Breast epithelium (tissue), 4 donors: ENCODE measurements around the gene SHMT1. TPM values are rescaled to one million over a fixed set of nuclear protein-coding genes. Genes with fewer than 3 reads are reported as not detected.
"Not testable (repeated sequence)": the region's sequence is repeated elsewhere in the genome, so short reads cannot be mapped to it uniquely, and the experiment has no call there.

ENCODE experiments used
- DNase-seq, 2 donors: peaks; one replicate each; pipeline ENCODE4 v3.0.0-alpha.2; 2019; ENCODE audit warnings: low spot score in 2 of 2
- H3K27ac ChIP-seq, 2 donors: fragments of 200-600 bp; sonication (generic) in 1 of 2; one replicate each; pipeline ENCODE4 v1.5.1; 2016 to 2019; ENCODE audit warnings: mild to moderate bottlenecking in 1 of 2
- H3K27me3 ChIP-seq, 2 donors: fragments of 200-600 bp; sonication (generic) in 1 of 2; one replicate each; pipeline versions ENCODE4 v1.5.1 to v1.6.0; 2017 to 2019; ENCODE audit warnings: control low read depth in 1 of 2, mild to moderate bottlenecking in 1 of 2
- H3K36me3 ChIP-seq: fragments of 200-600 bp; one replicate; pipeline ENCODE4 v1.5.1; 2019
- H3K4me1 ChIP-seq, 2 donors: fragments of 200-600 bp; sonication (generic); one replicate each; pipeline ENCODE4 v1.5.1; 2016 to 2019; ENCODE audit warnings: control low read depth in 1 of 2
- H3K4me3 ChIP-seq, 3 donors: fragments of 200-600 bp; sonication (generic); 1 replicate in 2 of 3; 2 replicates in 1 of 3; pipeline ENCODE4 v1.5.1; 2016 to 2019; ENCODE audit warnings: mild to moderate bottlenecking in 3 of 3, moderate library complexity in 2 of 3
- H3K9me3 ChIP-seq, 2 donors: fragments of 200-600 bp; sonication (generic) in 1 of 2; one replicate each; pipeline ENCODE4 v1.5.1; 2016 to 2019; ENCODE audit warnings: control low read depth in 1 of 2
- POLR2A ChIP-seq: fragments of 450-650 bp; IDR thresholded peaks from one replicate; pipeline ENCODE4 v1.6.1; 2016; ENCODE audit warnings: antibody characterized with exemption, mild to moderate bottlenecking, moderate library complexity
- POLR2AphosphoS5 ChIP-seq, 3 donors: sonication (generic); formaldehyde crosslinking; IDR thresholded peaks; one replicate each; pipeline ENCODE4 v1.6.1; 2017; ENCODE audit warnings: antibody characterized with exemption in 3 of 3
- intact Hi-C: fragments of 100-400 bp; cut with DNase I; formaldehyde crosslinking; loops from one replicate; pipeline ENCODE4 v1.15.1; 2023; ENCODE audit warnings: low total_unique reads
- total RNA-seq, 3 donors: library from RNA; depleted of rRNA; stranded (reverse); fragments of >200 nt; gene quantifications; one replicate each; pipeline ENCODE4 v1.1.0, GENCODE V29; 2016

The SHMT1 gene
- total RNA-seq = 100 to 1,000 TPM in 1 of 3 donors, 10 to 100 TPM in 2; 38.3 to 144 (median 47.1) TPM

DNA sequence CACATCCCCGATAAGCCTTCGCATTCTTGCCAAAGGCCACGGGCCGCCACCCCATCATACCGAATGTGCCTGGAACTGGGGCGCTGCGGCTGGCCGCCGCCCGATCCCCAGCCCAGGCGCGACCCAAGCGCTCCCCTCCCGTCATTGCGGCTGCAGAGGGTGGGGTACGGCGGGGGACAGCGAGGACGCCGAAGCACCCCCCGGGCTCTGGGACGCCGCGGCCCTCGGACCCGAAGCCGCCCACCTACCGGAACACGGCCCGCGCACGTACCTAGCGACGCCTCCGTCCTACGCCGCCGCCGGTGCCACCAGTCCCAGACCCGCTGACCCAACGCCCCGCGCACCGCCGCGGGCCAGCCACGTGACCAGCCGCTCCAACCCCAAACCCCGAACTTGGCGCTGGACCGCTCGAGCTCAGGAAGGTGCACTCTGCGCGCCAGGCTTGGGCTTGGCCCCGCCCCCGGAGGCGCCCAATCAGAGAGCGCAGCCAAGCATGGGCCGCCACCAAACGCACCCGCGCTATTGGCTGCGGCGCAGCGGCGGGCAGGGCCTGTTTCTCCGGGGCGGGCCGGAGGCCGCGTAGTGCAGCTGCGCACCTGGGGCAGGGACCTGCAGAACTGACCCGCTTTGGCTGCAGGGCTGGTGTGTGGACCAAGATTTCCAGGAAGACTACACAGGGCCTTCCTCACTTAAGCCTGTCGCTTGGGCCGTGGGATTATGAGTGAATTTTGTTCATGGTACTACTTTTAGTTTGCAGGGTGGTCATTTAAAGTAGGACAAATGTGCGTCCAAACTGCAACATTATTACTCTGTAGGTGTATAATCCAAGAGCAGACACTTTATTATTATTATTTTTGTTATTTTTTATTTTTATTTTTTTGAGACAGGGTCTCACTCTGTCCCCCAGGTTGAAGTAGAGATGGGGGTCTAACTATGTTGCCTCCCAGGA lies at the start of gene SHMT1:
Gene SHMT1, minus strand, starts transcription at position 450 of the 949 bp plus-strand sequence. CDS start 7,569 bp downstream, outside the sequence.
- peak; percentile 93 to 94 for DNase-seq
- Histone ChIP-seq H3K36me3 (no peaks in the 10 kb centered on the region), H3K4me1 (peaks cover 0 to 4% of the 10 kb centered on the region in 2 donors), H3K9me3 (no peaks in the 10 kb centered on the region), H3K4me3 (peak within 1 kb of the TSS; percentile 71 to 82 (median 82)), H3K27me3 (no peaks in the 10 kb centered on the region), H3K27ac (peak within 1 kb of the TSS; percentile 72 to 90)
- TF ChIP-seq POLR2AphosphoS5 (IDR thresholded peaks at IDR 0.05) (peak; percentile 45 to 50 (median 48)), POLR2A (no peak)
- intact Hi-C loops = no loop called here

DNA sequence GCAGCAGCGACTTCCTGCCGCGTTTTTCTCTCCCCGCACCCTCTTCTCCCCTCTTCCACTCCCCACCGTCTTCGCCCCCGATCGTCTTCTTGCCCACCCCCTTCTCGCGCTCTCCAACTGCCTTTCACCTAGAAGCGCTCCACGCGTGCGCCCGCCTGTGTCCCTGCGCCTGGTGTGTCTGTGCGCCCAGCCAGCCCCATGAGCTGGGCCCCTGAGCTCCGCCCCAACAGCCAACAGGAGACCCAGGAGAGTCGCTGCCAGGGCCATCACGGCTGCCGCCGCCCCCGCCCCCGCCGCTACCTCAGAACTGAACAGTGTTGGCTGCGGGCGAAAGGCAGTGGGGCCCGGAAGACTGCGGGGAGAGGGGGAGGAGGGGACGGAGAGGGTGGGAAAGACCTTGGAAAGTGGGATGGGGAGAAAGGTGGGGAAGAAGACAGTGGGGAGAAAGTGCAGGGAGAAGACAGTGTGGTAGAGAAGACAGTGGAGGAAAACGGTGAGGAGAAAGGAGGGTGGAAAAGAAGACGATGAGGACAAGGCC lies 48.7 kb upstream of the SHMT1 start:
- intact Hi-C loops, H3K9me3 ChIP-seq, H3K36me3 ChIP-seq, DNase-seq, H3K27me3 ChIP-seq, H3K4me1 ChIP-seq: not testable (repeated sequence)
- peak overlapping the region; percentile 89 to 91 for H3K27ac ChIP-seq
- H3K4me3 ChIP-seq = peak overlapping the region; percentile 35 to 67 (median 58)

DNA sequence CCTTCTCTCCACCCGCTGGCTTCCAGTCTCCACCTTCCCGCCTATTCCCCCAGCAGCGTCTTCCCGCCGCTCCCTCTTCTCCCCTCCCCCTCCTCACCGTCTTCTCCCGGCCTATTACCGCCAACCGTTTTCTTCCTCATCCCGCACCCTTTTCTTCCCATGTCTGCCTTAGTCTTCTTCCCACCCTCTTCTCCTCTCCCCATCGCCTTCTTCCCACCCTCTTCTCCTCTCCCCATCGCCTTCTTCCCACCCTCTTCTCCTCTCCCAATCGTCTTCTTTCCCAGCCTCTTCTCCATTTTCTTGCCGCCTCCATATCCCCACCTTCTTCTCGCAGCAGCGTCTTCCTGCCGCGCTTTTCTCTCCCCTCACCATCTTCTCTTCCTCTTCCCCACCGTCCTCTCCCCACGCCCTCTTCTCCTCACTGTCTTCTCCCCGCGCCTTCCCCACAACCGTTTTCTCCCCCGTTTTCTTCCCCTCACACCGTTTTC lies 48.1 kb upstream of the SHMT1 start:
- Histone ChIP-seq H3K4me3 (peak overlapping the region; percentile 35 to 67 (median 58)), H3K27ac (peak overlapping the region; percentile 89 to 91)
- H3K9me3 ChIP-seq, H3K4me1 ChIP-seq, intact Hi-C loops, H3K36me3 ChIP-seq, H3K27me3 ChIP-seq: not testable (repeated sequence)
- DNase-seq = peak in 1 of 2 donors; percentile 20

DNA sequence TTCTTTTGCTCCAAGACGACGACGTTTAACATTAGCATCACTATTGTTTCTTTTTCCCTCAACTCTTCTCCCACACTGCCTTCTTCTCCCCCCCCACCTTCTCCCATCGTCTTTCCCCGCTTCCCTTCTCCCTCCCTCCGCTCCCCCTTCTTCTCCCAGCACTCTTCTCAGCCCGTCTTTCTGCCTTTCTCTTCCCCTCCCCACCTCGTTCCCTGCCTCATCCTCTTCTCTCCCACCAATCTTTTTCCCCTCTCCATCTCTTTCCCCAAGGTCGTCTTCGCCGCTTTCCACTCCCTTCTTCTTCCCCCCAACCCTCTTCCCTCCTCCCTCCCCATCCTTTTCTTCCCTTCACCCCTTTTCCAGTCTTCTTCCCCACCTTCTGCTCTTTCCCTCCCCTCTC lies 47.4 kb upstream of the SHMT1 start:
- peak overlapping the region; percentile 72 to 89 for H3K27ac ChIP-seq
- DNase-seq, intact Hi-C loops, H3K9me3 ChIP-seq, H3K36me3 ChIP-seq, H3K27me3 ChIP-seq, H3K4me1 ChIP-seq: not testable (repeated sequence)
- peak overlapping the region; percentile 35 to 67 (median 58) for H3K4me3 ChIP-seq

DNA sequence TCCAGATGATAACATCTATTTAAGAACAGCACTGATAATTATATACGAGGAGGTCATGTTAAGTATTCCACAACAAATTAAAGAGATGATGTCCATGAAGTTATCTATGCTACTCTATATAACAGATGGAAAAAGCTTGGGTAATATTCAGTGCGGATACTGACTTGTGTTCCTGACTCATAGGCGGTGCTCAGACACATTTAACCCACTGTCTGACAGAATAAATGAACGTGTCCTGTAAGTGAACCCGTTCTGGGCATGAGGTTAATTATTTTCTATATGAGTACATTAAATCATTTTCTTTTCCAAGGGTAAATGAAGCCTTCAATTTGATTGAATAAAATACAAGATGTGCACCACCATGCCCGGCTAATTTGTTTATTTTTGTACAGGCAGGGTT lies 46.0 kb upstream of the SHMT1 start:
- H3K27me3 ChIP-seq, H3K27ac ChIP-seq, H3K36me3 ChIP-seq, H3K9me3 ChIP-seq, H3K4me1 ChIP-seq, H3K4me3 ChIP-seq, DNase-seq, intact Hi-C loops: not testable (repeated sequence)

- DNase-seq, H3K4me1 ChIP-seq, H3K36me3 ChIP-seq, H3K9me3 ChIP-seq, H3K4me3 ChIP-seq, H3K27ac ChIP-seq, intact Hi-C loops, H3K27me3 ChIP-seq: not testable (repeated sequence)
These were observed 45.6 kb upstream of the SHMT1 start for GRCh38 chr17:18408906-18409305.

DNA sequence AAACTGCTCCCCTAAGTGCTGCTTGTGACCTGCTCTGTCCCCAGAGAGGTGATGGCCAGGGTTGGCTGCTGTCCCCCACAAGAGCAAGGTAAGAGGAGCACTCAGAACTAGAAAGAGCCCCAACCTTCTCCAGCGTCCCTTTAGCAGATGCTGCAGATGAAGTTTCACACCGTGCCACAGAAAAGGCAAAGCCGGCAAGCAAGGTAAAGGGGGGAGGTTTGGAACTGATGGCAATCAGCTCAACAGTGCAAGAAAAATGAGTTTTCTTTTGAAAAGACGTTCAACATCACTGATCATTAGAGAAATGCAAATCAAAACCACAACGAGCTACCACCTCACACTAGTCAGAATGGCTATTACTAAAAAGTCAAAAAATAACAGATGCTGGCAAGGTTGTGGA lies 40.3 kb upstream of the SHMT1 start:
- H3K9me3 ChIP-seq, H3K27me3 ChIP-seq, H3K27ac ChIP-seq, H3K4me1 ChIP-seq, DNase-seq, H3K36me3 ChIP-seq, intact Hi-C loops, H3K4me3 ChIP-seq: not testable (repeated sequence)

DNA sequence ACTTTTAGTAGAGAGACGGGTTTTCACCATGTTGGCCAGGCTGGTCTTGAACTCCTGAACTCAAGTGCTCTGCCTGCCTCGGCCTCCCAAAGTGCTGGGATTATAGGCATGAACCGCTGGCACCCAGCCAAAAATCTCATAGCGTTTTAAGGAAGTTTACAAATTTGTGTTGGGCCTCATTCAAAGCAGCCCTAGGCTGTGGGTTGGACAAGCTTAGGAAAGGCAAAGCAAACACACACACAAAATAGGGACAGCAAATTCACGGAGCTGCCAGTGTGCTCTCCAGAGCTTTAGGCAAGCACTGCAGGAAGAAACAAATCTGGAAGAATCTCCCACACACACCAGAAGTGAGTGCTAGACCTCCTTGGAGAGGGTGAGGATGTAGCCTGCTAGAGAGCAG lies 39.8 kb upstream of the SHMT1 start:
- DNase-seq, H3K27ac ChIP-seq, H3K27me3 ChIP-seq, H3K4me1 ChIP-seq, H3K36me3 ChIP-seq, H3K9me3 ChIP-seq, intact Hi-C loops, H3K4me3 ChIP-seq: not testable (repeated sequence)

GRCh38 chr17:18401872-18402590 lies 38.7 kb upstream of the SHMT1 start:
- H3K27me3 ChIP-seq, H3K27ac ChIP-seq, H3K36me3 ChIP-seq, DNase-seq, H3K4me1 ChIP-seq, intact Hi-C loops, H3K9me3 ChIP-seq, H3K4me3 ChIP-seq: not testable (repeated sequence)

GRCh38 chr17:18388728-18389127 lies 25.4 kb upstream of the SHMT1 start:
- DNase-seq, H3K4me1 ChIP-seq, H3K4me3 ChIP-seq, H3K27me3 ChIP-seq, H3K36me3 ChIP-seq, intact Hi-C loops, H3K27ac ChIP-seq, H3K9me3 ChIP-seq: not testable (repeated sequence)

DNA sequence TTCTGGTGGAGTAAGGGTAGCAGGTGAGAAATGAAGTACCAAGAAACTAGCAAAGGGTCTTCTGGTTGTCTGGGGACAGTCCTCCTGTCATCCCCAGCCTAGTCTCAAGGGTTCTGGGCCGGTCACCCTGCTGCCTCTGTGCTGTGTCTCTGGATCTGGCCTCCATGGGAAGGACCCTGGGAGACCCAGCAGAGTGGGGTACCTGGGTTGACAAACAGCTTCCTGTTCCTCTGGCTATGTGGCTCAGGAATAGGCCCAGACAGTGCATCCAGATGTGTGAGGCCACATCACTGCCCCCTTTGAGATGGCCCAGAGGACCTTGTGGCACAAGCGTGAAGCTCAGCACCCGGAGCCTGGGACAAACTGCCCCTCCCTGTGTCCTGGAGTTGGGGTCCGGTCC lies 24.9 kb upstream of the SHMT1 start:
- H3K4me3 ChIP-seq, intact Hi-C loops, DNase-seq, H3K9me3 ChIP-seq, H3K4me1 ChIP-seq, H3K36me3 ChIP-seq, H3K27ac ChIP-seq, H3K27me3 ChIP-seq: not testable (repeated sequence)

GRCh38 chr17:18387583-18387982 lies 24.2 kb upstream of the SHMT1 start:
- H3K36me3 ChIP-seq, H3K4me1 ChIP-seq, intact Hi-C loops, DNase-seq, H3K27ac ChIP-seq, H3K4me3 ChIP-seq, H3K27me3 ChIP-seq, H3K9me3 ChIP-seq: not testable (repeated sequence)

- DNase-seq, H3K9me3 ChIP-seq, intact Hi-C loops, H3K4me3 ChIP-seq, H3K27ac ChIP-seq, H3K27me3 ChIP-seq, H3K36me3 ChIP-seq, H3K4me1 ChIP-seq: not testable (repeated sequence)
These were observed 20.9 kb upstream of the SHMT1 start for GRCh38 chr17:18384271-18384670.
